Brain microvascular endothelial cell (primary cell): ENCODE measurements around the gene SYT2.

ENCODE experiments used
- DNase-seq: peaks from one replicate; pipeline ENCODE4 v3.0.0-alpha.2; 2020
- H3K27ac ChIP-seq: fragments of 250-450 bp; sonication (Bioruptor Pico); 2 replicates; pipeline ENCODE4 v1.5.1; 2020; ENCODE audit warnings: mild to moderate bottlenecking, moderate library complexity
- H3K27me3 ChIP-seq: fragments of 250-450 bp; sonication (Bioruptor Pico); replicated peaks from 2 replicates; pipeline ENCODE4 v1.5.1; 2020; ENCODE audit warnings: mild to moderate bottlenecking
- H3K36me3 ChIP-seq: fragments of 250-450 bp; sonication (Bioruptor Pico); replicated peaks from 2 replicates; pipeline ENCODE4 v1.5.1; 2020; ENCODE audit warnings: mild to moderate bottlenecking
- H3K4me3 ChIP-seq: 2 replicates; pipeline ENCODE4 v1.5.1; 2011; ENCODE audit warnings: low read depth, mild to moderate bottlenecking, control low read depth, low read length, moderate library complexity
- CTCF ChIP-seq: IDR thresholded peaks from 2 replicates; pipeline ENCODE4 v1.5.1; 2011; ENCODE audit warnings: low read depth, mild to moderate bottlenecking, moderate library complexity, low read length, control low read depth, inconsistent platforms; ENCODE audit errors: missing control alignments
- in situ Hi-C: cut with HindIII; loops from 2 replicates; pipeline ENCODE4 v1.10.0; 2017; ENCODE audit warnings: low sequenced_read_pairs, low pct_ligation_motif_present

The SYT2 gene

GRCh38 chr1:202708456-202709275 is 1.6 kb downstream of the SYT2 start:
- H3K36me3 ChIP-seq, result no peaks in the 10 kb centered on the region
- no peak overlapping the region for H3K4me3 ChIP-seq
- TF ChIP-seq CTCF, result no peak
- no peak for DNase-seq
- in situ Hi-C loops, result no loop called here
- peaks cover 72% of the 10 kb centered on the region for H3K27me3 ChIP-seq
- no peak overlapping the region for H3K27ac ChIP-seq

GRCh38 chr1:202706851-202707250 is 3.4 kb downstream of the SYT2 start:
- Histone ChIP-seq H3K27me3 (peaks cover 74% of the 10 kb centered on the region), H3K4me3 (no peak overlapping the region), H3K27ac (no peak overlapping the region), H3K36me3 (no peaks in the 10 kb centered on the region)
- in situ Hi-C loops, result no loop called here
- TF ChIP-seq CTCF, result no peak
- DNase-seq, result no peak

- in situ Hi-C loops, result no loop called here
- Histone ChIP-seq H3K27me3 (peaks cover 58% of the 10 kb centered on the region), H3K36me3 (no peaks in the 10 kb centered on the region), H3K27ac (no peak overlapping the region), H3K4me3 (no peak overlapping the region)
- no peak for DNase-seq
- TF ChIP-seq CTCF, result no peak
These were observed 5.7 kb downstream of the SYT2 start for GRCh38 chr1:202704601-202705000.

- H3K4me3 ChIP-seq, result no peak overlapping the region
- H3K27me3 ChIP-seq, result peaks cover 54% of the 10 kb centered on the region
- DNase-seq, result no peak
- no peak for TF ChIP-seq CTCF
- in situ Hi-C loops, result no loop called here
- no peaks in the 10 kb centered on the region for H3K36me3 ChIP-seq
- H3K27ac ChIP-seq, result no peak overlapping the region
These were observed 7.1 kb downstream of the SYT2 start for GRCh38 chr1:202703191-202703590.

- Histone ChIP-seq H3K4me3 (no peak overlapping the region), H3K36me3 (no peaks in the 10 kb centered on the region), H3K27ac (no peak overlapping the region), H3K27me3 (peaks cover 52% of the 10 kb centered on the region)
- no peak for TF ChIP-seq CTCF
- in situ Hi-C loops, result no loop called here
- DNase-seq, result no peak
These were observed 8.2 kb downstream of the SYT2 start for GRCh38 chr1:202702088-202702487.

GRCh38 chr1:202701200-202701599 is 9.1 kb downstream of the SYT2 start:
- in situ Hi-C loops, result no loop called here
- H3K4me3 ChIP-seq, result no peak overlapping the region
- TF ChIP-seq CTCF, result no peak
- H3K27me3 ChIP-seq, result peaks cover 48% of the 10 kb centered on the region
- DNase-seq, result no peak
- no peaks in the 10 kb centered on the region for H3K36me3 ChIP-seq
- H3K27ac ChIP-seq, result no peak overlapping the region
